ENCODE results near the gene TTC13. TPM values are rescaled to one million over a fixed set of nuclear protein-coding genes. Genes with fewer than 3 reads are reported as not detected.

TTC13 gene
- total RNA-seq, 2 donors from 2014 or later = 12.1 to 12.2 TPM

DNA sequence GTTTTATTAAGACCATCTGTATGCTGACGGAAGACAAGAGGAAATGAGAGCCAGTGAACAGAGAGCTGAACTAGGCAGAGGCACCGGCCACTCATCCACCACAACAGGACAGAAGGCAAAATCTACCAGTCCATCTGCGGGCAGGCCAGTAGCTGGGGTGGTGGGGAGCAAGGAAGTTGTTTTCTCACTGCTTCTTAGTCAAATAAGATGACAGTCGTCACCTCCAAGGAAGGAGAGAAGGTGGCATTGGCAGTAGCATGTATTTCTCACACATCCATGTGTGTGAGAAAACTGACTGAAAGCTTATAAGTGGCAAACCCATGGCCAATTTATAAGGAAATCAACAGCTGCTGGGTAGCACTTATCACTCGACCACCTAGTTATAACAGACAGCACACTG, 8.2 kb downstream of the TTC13 start:
- intact Hi-C loops (cut with DNase I) = no loop called here
- no peaks in the 10 kb centered on the region for H3K27me3 ChIP-seq (replicated peaks; ENCODE audit: insufficient read depth)
- no peak for DNase-seq (ENCODE audit: low spot score)
- H3K4me3 ChIP-seq = no peak overlapping the region
- TF ChIP-seq POLR2AphosphoS5 (IDR thresholded peaks at IDR 0.05) (no peak), POLR2A (IDR thresholded peaks at IDR 0.05) (no peak), CTCF (IDR thresholded peaks at IDR 0.05) (no peak)
- H3K9me3 ChIP-seq = no peaks in the 10 kb centered on the region
- H3K27ac ChIP-seq = no peak overlapping the region
- WGBS = 91% methylated on average over 5 of the region's 5 CpGs
- no peaks in the 10 kb centered on the region for H3K36me3 ChIP-seq
- H3K4me1 ChIP-seq (replicated peaks) = no peaks in the 10 kb centered on the region

- Histone ChIP-seq H3K4me3 (no peak overlapping the region), H3K9me3 (no peaks in the 10 kb centered on the region), H3K4me1 (replicated peaks) (no peaks in the 10 kb centered on the region), H3K36me3 (no peaks in the 10 kb centered on the region), H3K27ac (no peak overlapping the region), H3K27me3 (replicated peaks; ENCODE audit: insufficient read depth) (no peaks in the 10 kb centered on the region)
- TF ChIP-seq CTCF (IDR thresholded peaks at IDR 0.05) (no peak), POLR2AphosphoS5 (IDR thresholded peaks at IDR 0.05) (no peak), POLR2A (IDR thresholded peaks at IDR 0.05) (no peak)
- DNase-seq (ENCODE audit: low spot score) = no peak
- intact Hi-C loops (cut with DNase I) = no loop called here
- WGBS = 75% methylated on average over 5 of the region's 5 CpGs
Observed at GRCh38 chr1:230966358-230966873, 12.2 kb downstream of the TTC13 start.

DNA sequence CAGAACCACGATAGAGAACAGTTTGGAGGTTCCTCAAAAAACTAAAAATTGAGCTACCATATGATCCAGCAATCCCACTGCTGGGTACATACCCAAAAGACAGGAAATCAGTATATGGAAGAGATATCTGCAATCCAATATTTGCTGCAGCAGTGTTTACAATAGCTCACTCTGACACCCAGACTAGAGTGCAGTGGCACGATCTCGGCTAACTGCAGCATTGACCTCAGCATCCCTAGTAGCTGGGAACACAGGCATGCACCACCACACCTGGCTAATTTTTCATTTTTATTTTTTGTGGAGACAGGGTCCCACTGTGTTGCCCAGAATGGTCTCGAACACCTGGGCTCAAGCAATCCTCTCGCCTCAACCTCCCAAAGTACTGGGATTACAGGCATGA, 13.1 kb downstream of the TTC13 start:
- TF ChIP-seq POLR2A (IDR thresholded peaks at IDR 0.05) = no peak
- no peak for TF ChIP-seq CTCF (IDR thresholded peaks at IDR 0.05)
- TF ChIP-seq POLR2AphosphoS5 (IDR thresholded peaks at IDR 0.05) = no peak
- Histone ChIP-seq H3K9me3 (no peaks in the 10 kb centered on the region), H3K27ac (no peak overlapping the region), H3K36me3 (no peaks in the 10 kb centered on the region), H3K27me3 (replicated peaks; ENCODE audit: insufficient read depth) (no peaks in the 10 kb centered on the region), H3K4me1 (replicated peaks) (no peaks in the 10 kb centered on the region), H3K4me3 (no peak overlapping the region)
- intact Hi-C loops (cut with DNase I) = no loop called here
- 95% methylated on average over 5 of the region's 5 CpGs for WGBS
- no peak for DNase-seq (ENCODE audit: low spot score)

DNA sequence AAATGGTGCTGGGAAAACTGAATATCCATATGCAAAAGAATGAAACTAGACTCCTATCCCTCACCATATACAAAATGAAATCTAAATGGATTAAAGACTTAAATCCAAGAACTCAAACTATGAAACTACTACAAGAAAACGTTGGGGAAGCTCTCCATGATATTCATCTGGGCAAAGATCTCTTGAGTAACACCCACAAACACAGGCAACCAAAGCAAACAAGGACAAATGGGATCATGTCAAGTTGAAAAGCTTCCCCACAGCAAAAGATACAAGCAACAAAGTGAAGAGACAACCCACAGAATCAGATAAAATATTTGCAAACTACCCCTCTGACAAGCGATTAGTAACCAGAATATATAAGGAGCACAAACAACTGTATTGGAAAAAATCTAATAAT, 13.8 kb downstream of the TTC13 start:
- no peak for DNase-seq (ENCODE audit: low spot score)
- Histone ChIP-seq H3K4me1 (replicated peaks) (no peaks in the 10 kb centered on the region), H3K27ac (no peak overlapping the region), H3K36me3 (no peaks in the 10 kb centered on the region), H3K4me3 (no peak overlapping the region), H3K9me3 (no peaks in the 10 kb centered on the region), H3K27me3 (replicated peaks; ENCODE audit: insufficient read depth) (no peaks in the 10 kb centered on the region)
- TF ChIP-seq POLR2AphosphoS5 (IDR thresholded peaks at IDR 0.05) = no peak
- 45% methylated on average over 2 of the region's 2 CpGs for WGBS
- intact Hi-C loops (cut with DNase I) = no loop called here

DNA sequence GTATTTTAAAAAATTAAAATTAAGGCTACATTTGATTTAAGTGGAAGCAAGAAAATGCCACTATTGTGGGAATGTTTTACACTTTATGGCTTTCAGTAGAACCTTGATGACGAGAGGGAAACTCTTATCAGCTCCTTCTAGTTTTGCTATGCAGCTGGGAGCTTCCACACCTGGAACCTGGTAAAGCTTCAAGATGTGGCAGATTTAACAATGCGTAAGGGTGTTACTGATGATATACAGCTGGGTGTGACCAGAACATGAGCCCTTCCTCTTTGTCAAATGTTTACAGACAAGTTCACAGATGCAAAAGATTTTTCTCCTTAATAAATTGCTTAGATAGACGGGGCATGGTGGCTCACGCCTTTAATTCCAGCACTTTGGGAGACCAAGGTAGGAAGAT, 20.3 kb downstream of the TTC13 start:
- Histone ChIP-seq H3K27ac (no peak overlapping the region), H3K27me3 (replicated peaks; ENCODE audit: insufficient read depth) (no peaks in the 10 kb centered on the region), H3K4me3 (no peak overlapping the region), H3K9me3 (no peaks in the 10 kb centered on the region), H3K36me3 (no peaks in the 10 kb centered on the region), H3K4me1 (replicated peaks) (no peaks in the 10 kb centered on the region)
- DNase-seq (ENCODE audit: low spot score) = no peak
- WGBS = 95% methylated on average over 4 of the region's 4 CpGs
- intact Hi-C loops (cut with DNase I) = no loop called here
- TF ChIP-seq CTCF (IDR thresholded peaks at IDR 0.05) (no peak), POLR2A (IDR thresholded peaks at IDR 0.05) (no peak), POLR2AphosphoS5 (IDR thresholded peaks at IDR 0.05) (no peak)
